GM21529 (cell line): ENCODE data around the gene MAD2L2.

Experiments
- ATAC-seq: cut with Tn5 transposase; IDR thresholded peaks from one replicate; pipeline ENCODE4 v1.9.1; 2021; ENCODE audit not compliant: unreplicated experiment

MAD2L2 gene

DNA sequence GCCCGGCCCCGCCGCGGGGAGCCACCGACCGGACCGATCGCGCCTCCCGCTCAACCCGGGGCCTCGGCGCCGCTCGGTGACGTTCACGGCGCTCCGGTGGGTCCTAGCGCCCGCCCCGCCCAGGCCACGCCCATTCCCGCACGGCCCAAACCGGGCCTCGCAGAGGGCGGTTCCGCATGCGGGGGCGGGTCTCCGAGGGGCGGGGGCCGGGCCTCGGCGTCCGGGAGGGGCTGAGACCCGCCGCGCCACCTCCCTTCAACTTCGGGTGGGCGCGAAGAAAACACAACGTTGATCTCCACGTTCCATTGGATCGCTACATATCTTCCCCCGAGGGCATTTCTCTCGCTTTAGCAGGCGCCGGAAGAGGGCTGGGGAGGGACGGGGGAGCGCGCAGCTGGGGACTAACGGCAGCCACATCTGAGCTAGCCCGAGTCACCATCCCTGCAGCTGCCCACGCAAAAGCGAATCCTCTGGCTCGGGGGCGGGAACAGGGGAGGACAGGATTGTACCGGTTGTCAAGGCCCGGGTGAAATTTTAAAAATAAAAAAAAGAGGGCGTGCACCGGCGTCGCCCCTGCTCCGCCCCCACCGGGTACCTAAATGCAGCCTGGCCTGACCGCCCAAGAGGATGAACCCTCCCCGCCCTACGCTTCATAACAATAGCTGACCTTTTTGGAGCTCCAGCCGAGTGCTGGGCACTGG is at the start of gene MAD2L2:
TSS of gene MAD2L2 (minus strand) at position 78 of the 701 bp plus-strand sequence. CDS start 547 bp downstream, outside the sequence.
- ATAC-seq = peak; percentile 79

DNA sequence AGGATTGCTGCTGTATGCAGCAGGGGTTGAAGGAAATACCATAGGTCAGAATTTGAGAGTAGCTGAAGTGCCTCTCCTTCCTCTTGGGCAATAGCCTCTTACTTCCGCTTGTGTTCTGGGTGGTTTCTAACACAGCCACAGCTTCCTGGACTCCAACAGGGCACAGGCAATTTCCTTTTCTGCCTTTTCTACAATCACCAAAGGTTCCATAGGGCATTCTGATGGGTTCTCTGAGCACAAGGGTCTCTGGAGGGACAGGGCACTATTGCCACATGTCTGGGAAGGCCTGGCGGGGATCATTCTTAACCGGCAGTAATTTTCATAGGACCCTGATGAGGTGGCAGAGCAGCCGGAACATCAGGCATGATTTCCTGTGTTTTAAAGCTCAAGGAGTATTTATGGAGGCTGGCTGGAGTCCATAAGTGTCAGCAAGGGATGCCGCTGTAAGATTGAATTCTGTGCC is 49.5 kb upstream of the MAD2L2 start:
- peak; percentile 62 for ATAC-seq

DNA sequence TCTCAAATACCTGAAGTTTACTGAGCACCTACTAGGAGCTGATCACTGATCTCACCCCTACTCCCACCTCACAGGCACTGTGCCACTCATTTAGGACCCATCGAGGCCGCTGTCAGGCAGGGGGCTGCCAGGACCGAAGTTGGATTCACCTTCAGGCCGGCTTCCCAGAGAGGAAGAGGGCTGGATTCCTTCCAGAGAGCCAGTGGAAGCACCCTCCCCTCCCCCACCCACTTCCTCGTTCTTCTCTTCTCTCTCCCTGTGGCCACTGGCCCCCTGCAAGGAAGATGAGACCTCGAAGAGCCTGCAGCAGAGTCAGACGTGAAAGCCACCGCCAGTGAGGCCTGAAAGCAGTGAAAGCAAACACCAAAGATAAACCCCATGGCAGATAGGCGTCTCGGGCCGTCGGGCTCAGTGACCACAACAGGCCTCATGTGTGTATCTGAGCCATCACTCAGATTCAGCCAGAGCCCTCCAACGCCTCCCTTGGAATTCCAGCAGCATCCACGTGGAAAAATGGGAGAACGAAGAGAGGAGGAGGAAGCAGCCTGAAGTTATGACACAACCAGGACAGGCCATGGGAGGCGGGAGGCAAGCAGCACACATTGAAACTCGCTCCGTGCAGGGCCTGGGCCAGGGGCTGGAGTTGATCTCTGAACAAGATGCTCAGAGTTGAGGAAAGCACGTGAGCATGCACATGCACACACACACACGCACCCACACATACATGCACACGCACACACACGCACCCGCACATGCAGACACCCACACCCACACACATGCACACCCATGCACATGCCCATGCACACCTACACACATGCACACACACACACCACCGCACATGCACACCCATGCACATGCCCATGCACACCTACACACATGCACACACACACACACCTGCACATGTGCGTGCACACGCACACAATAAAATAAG is 48.8 kb upstream of the MAD2L2 start:
- no peak for ATAC-seq

DNA sequence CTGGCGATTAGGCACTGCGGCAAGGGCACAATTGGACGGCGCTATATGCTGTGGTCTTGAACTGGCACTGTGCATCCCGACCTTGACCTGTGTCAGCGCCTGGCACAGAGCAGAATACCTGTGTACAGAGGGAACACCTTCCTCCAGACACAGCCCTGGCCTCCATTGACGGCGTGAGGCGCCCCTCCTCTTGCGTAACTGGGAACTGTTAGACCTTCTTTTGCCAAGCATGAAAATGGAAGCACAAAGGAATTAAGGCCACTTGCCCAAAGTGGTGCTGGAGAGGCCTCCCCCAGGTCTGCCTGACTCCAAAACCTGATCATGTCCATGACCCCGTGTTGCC is 48.2 kb upstream of the MAD2L2 start:
- ATAC-seq = no peak

DNA sequence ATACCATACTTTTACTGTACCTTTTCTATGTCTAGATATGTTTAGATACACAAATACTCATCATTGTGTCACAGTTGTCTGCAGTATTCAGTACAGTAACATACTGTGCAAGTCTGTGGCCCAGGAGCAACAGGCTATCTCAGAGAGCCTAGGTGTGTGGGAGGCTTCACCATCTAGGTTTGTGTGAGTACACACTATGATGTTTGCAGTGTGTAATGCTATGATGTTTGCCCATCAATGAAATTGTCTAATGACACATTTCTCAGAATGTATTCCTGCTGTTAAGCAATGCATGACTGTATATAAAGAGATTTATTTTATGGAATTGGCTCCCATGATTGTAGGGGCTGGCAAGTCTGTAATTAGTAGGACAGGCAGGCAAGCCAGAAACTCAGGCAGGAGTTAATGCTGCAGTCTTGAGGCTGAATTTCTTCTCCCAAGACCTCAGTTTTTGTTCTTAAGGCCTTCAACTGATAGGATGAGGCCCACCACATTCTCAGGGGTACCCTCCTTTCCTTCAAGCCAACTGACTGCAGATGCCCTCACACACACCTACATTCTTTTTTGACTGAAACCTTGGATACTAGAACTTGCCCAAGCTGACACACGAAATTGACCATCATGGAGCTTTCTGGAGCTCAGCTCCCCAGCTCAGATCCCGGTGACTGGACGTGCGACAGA is 47.3 kb upstream of the MAD2L2 start:
- no peak for ATAC-seq

DNA sequence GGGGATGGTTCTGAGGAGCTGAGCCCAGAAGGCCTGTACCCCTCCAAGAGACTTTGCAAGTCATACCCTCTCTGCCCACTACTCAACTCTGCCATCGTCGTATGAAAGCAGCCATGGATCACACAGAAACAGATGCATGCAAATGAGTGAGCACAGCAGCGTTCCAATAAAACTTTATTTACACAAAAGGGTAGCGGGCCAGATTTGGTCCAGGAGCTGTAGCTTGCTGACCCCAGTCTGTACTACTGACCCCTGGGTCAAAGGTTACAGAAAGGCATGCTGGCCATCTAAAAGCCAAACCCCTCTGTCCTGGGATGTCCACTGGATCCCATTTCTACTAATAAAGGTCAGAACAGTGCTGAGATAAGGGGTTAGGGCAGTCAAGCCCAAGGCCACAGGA is 46.2 kb upstream of the MAD2L2 start:
- ATAC-seq = no peak

DNA sequence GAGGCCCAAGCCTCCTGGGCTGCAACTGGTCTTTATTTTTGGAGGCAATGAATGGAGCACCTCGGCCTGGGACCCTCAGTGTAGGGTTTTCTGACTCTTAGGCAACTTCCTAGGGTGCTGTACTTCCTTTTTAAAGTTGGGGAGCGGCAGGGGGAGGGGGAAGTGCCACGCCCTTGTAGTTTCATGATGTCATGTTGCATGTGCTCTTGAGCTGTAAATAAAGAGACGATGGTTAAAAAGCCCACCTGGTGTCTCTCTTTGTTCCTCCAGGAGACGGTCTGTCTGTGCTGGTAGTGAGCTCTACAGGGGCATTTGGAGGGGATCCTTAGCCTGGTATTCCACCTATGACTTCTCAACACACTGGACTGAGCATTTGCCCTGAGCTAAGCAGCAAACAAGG is 44.7 kb upstream of the MAD2L2 start:
- no peak for ATAC-seq

DNA sequence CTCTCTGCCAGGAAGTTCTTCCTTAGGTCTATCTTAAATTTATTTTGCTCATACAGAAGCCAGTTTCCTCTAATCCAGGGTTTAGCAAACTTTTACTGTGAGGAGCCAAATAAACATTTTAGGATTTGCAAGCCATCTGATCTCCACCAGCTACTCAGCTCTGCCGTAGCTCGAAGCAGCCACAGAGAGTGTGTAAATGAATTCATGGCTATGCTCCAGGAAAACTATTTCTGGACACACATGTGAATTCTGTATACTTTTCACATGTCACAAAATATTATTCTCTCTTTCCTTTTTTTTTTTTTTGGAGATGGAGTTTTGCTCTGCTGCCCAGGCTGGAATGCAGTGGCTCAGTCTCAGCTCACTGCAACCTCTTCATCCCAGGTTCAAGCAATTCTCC is 41.6 kb upstream of the MAD2L2 start:
- ATAC-seq = no peak

DNA sequence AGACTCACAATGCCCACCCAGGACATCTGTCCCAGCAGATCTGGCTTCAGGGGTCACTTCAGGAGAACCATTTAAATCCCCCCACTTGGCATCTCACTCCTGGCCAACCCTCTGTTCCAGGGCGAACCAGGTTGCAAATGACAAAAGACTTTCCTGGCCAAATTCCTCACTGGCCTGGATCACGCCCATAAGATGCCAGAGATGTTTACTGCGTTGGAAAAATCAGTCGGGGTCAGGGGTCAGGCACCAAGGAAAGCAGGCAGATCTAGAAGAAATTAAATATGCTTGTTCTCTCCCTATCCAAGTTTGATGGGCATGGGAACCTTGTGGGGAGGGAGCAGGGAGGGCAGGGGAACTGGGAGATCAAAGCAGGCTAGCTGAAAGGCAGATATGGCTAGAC is 40.4 kb upstream of the MAD2L2 start:
- no peak for ATAC-seq

DNA sequence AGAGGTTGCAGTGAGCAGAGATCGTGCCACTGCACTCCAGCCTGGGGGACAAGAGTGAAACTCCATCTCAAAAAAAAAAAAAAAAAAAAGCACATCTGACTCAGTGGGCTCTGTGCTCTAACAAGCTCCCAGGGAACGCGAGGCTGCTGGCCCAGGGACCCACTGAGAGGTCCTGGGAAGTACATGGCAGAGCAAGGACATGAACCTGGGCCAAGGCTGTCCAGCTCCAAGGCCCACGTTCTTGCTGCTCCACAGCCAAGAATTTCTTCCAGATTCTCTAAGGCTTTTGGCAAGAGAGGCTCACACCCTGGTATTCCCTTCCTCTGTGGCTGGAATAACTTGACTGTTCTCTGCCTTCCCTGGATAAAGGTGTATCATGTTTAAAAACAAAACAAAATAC is 39.6 kb upstream of the MAD2L2 start:
- ATAC-seq = no peak

DNA sequence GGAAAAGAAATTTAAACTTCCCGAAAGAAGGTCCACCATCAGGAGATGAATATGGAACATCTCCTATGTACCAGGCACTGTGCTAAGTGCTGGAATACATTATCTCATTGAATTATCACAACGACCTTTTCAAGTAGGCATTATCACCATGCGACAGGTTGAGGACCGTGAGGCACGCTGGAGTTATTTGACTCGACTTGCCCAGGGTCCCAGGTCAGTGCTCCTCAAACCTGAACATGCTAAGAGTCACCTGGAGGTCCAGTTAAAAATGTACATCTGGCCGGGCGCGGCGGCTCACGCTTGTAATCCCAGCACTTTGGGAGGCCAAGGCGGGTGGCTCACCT is 39.1 kb upstream of the MAD2L2 start:
- no peak for ATAC-seq

DNA sequence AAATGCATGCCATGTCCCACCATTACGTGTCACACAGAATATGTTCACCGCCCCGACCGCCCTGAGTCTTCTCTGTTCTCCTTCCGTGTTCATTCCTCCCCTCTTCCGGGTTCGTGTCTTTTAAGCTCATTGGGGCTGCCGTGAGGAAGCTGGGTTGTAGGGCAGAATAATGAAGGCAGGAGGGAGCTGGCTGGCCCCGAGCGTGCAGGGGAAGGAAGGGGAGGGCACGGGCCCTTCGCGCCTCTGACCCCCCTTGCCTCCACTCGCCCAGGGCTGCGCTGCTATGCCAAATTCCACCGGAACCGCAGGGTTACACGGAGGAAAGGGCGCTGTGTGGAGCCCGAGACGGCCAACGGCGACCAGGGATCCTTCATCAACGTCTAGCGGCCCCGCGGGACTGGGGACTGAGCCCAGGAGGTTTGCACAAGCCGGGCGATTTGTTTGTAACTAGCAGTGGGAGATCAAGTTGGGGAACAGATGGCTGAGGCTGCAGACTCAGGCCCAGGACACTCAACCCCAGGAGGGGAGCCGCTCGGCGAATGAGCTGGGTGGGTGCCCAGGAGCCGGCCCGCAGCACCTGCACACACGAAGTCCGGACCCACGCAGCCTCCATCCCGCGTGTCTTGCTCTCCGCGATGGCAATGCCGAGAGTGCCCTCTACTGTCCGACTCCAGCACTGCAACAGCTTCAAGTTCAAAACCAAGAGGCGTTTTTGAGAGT is 38.5 kb upstream of the MAD2L2 start:
- peak; percentile 69 for ATAC-seq

DNA sequence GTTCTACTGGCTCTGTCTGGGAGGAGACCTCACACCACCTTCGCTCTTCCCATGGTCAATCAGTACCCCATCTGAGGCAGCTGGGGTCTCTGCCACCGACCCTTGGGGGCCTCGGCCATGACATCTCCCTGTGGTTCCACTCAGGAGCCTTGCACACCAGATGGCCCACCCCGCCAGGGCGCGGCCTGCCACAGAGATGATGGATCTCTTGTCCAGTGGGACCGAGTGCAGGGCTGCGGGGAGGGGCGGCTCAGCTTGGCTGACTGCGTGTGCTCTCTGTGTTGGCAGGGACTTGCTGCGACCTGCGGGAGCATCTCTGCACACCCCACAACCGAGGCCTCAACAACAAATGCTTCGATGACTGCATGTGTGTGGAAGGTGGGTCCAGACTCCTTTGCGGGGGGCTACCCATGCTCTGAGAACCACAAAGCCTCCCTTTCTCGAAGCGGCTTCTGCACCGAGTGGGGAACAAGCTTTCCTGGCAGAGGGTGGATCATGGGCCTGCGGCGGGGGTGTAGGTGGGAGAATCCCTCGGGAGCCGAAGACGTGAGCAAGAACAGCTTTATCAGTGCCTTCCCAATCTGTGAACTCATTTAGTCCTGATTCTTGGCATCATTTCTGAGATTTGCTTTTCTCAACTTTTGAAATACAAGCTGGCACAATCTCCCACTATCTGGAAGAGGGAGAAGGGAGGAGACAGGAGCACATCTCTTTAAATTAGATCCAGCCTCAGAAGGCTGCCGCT is 34.1 kb upstream of the MAD2L2 start:
- no peak for ATAC-seq

DNA sequence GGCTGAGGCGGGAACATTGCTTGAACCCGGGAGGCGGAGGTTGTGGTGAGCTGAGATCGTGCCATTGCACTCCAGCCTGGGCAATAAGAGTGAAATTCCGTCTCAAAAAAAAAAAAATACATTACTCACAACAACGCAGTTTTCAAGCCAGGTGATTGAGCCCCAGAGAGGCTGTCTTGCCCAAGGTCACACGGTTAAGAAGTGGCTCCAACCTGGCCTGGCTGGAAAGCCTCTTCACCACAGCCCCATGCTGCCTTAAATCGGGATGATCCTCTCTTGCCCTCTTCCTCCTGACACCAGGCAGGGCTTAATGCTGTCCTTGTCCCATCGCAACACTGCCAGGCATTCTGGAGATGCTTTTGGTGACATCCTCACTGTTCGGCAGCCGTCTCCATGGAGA is 32.1 kb upstream of the MAD2L2 start:
- ATAC-seq = no peak

DNA sequence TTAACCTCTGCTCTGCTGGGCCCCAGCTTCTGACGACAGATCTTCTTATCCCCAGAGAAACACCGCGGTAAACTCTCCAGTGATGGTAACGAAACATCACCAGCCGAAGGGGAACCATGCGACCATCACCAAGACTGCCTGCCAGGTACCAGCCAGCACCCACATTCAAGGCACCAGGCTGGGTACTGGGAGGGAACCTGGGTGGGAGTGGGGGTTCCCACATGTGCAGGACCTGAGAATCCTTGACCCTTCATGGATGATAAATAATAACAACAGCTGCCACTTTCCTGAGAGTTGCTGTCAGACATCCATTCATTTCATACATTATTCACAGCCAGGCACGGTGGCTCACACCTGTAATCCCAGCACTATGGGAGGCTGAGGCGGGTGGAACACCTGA is 31.3 kb upstream of the MAD2L2 start:
- ATAC-seq = no peak

DNA sequence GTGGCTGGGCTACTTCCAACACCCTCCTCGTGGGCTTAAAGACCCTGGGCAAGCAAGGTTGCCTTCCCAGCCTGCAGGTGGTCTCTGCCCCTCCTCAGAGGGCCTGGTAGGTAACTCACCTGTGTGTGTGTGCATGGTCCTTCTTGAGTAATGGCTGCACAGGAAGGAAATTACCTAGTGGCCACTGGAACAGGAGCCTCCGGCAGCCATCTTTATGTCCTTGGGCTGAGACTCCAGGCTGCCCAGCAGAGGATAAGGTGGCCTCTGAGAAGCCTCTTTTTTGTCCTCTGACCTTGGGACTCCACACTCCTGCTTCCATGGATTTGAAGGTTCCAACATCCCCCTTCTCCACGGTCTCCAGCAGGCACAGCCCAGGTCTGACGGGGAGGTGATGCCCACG is 30.5 kb upstream of the MAD2L2 start:
- ATAC-seq = no peak

DNA sequence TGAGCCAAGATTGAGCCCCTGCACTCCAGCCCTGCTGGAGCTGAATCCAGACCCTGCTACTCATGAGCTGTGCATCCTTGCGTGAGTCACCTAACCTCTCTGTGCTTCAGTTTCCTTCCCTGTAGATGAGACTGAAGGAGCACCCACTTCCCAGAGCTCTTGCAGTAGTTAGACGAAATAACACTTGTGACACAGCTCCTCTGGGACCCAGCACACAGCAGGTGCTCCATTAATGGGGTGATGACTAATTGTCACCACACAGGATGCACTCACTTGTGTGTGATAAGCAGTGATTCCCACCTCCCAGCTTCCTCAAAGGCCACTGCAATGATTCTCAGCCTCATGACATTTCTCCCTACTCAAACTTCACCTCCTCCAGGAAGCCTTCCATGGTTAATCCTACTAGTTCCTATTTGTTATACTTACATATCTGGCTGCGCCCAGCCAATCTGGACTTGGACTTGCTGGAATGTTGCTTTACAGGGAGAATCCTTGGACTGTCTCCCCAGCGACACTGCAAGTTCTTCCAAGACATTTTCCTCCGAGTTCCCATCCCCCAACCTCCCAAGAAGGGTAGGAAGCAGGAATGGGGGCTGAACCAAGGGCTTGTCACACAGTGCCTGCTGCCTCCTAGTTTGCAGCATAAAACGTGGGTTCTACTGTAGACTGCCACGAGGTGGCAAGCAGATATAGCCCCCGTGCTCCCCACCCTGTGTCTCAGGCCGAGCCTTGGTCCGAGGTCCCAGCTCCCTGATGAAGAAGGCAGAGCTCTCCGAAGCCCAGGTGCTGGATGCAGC is 27.8 kb upstream of the MAD2L2 start:
- no peak for ATAC-seq

DNA sequence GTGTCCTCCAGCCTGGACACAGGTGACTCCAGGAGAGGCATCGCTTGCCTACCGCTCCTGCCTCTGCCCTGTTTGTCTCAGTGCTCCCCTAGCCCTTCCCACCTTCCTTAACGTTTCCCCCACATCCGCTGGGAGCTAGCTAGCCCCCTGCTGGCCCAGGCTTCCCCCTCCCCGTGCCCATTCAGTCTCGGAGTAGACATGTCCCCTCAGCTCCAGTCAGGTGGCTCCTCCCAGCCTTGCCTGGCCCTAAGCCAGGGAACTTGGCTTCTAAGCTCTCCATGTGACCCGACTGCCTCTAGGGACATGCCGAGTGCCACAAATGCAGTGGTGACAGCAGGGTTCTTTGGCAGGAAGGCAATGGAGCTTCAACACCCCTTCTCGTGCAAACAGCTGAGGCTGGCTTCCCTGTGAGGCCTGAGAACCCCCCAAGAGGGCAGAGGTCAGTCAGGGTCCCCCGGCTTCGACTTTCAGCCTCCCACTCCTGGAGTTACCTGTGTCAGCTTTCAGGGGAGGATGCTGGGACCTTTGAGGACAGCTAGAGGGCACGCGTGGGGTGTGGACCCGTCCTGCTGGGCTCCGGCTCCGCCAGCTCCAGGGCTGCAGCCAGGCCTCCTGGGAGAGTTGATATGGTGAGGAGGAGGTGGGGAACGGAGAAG is 26.8 kb upstream of the MAD2L2 start:
- ATAC-seq = no peak

DNA sequence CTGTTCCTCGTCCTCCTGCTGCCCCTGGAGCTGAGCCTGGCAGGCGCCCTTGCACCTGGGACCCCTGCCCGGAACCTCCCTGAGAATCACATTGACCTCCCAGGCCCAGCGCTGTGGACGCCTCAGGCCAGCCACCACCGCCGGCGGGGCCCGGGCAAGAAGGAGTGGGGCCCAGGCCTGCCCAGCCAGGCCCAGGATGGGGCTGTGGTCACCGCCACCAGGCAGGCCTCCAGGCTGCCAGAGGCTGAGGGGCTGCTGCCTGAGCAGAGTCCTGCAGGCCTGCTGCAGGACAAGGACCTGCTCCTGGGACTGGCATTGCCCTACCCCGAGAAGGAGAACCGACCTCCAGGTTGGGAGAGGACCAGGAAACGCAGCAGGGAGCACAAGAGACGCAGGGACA is 25.3 kb upstream of the MAD2L2 start:
- ATAC-seq = no peak
